Neural crest cell (in vitro differentiated cells): Measurements from ENCODE around the gene SPRED1. TPM values are rescaled to one million over a fixed set of nuclear protein-coding genes. Genes with fewer than 3 reads are reported as not detected.
"Not testable (repeated sequence)": the region's sequence is repeated elsewhere in the genome, so short reads cannot be mapped to it uniquely, and the experiment has no call there.

ENCODE experiments used
- DNase-seq: peaks from one replicate; pipeline ENCODE4 v3.0.0; 2021; ENCODE audit warnings: low read depth, mixed read lengths, low spot score
- H3K27ac Mint-ChIP-seq: one replicate; pipeline ENCODE4 v1.8.0; 2021; ENCODE audit warnings: mild to moderate bottlenecking, mixed read lengths; ENCODE audit not compliant: unreplicated experiment
- H3K27me3 Mint-ChIP-seq: 2 replicates; pipeline ENCODE4 v1.8.0; 2021; ENCODE audit warnings: low read depth, mild to moderate bottlenecking, mixed read lengths
- H3K36me3 Mint-ChIP-seq: 2 replicates; pipeline ENCODE4 v1.8.0; 2021; ENCODE audit warnings: low read depth, mild to moderate bottlenecking, mixed read lengths
- H3K4me1 Mint-ChIP-seq: 2 replicates; pipeline ENCODE4 v1.8.0; 2021; ENCODE audit warnings: mixed read lengths
- H3K4me3 Mint-ChIP-seq: one replicate; pipeline ENCODE4 v1.8.0; 2021; ENCODE audit warnings: mild to moderate bottlenecking, mixed read lengths
- H3K9me3 Mint-ChIP-seq: 2 replicates; pipeline ENCODE4 v1.8.0; 2021; ENCODE audit warnings: mixed read lengths
- total RNA-seq: library from RNA; stranded (reverse); gene quantifications from 2 replicates; pipeline ENCODE4 v1.2.1, GENCODE V29; 2021
- TF ChIP-seq, protein P1 (sequence below): fragments of 200-600 bp; sonication (generic); conservative IDR thresholded peaks from 2 replicates; pipeline ENCODE4 v1.5.0; 2021; ENCODE audit warnings: antibody characterized with exemption, mild to moderate bottlenecking

Gene SPRED1
- total RNA-seq, 1 donor from 2014 or later: 44.2 TPM

DNA sequence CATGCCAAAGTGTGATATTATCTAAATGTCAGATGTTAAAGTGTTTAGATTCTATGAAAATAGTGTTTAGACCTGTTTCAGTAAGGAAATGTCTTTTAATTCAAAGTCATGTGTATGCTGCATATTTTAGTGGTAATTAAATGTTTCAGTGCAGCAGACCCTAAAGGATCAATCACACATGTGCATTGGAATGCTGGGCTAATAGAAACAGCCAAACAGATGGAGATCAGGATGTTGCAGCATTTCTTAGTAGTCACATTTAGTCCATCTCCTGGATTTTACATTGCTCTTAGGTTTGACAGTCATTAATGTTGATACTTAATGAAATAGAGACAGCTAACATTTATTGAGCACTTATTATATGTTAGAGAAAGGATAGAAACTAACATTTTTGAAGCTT, 18.5 kb downstream of the SPRED1 start:
- Mint-ChIP-seq H3K27ac (no peak overlapping the region), H3K4me3 (no peak overlapping the region), H3K9me3 (no peaks in the 10 kb centered on the region), H3K36me3 (peaks cover 8% of the 10 kb centered on the region), H3K27me3 (no peaks in the 10 kb centered on the region), H3K4me1 (peaks cover 49% of the 10 kb centered on the region)
- TF ChIP-seq, protein P1, sequence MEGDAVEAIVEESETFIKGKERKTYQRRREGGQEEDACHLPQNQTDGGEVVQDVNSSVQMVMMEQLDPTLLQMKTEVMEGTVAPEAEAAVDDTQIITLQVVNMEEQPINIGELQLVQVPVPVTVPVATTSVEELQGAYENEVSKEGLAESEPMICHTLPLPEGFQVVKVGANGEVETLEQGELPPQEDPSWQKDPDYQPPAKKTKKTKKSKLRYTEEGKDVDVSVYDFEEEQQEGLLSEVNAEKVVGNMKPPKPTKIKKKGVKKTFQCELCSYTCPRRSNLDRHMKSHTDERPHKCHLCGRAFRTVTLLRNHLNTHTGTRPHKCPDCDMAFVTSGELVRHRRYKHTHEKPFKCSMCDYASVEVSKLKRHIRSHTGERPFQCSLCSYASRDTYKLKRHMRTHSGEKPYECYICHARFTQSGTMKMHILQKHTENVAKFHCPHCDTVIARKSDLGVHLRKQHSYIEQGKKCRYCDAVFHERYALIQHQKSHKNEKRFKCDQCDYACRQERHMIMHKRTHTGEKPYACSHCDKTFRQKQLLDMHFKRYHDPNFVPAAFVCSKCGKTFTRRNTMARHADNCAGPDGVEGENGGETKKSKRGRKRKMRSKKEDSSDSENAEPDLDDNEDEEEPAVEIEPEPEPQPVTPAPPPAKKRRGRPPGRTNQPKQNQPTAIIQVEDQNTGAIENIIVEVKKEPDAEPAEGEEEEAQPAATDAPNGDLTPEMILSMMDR: no peak
- no peak for DNase-seq

DNA sequence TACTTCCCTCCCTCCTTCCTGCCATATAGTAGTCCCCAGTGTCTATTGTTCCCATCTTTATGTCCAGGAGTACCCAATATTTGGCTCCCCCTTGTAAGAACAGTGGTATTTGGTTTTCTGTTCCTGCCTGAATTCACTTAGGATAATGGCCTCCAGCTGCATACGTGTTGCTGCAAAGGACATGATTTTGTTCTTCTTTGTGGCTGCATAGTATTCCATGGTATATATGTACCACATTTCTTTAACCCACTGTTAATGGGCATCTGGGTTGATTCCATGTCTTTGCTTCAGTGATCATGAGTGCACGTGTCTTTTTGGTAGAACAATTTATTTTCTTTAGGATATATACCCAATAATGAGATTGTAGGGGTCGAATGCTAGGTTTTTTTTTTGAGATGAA, 19.3 kb downstream of the SPRED1 start:
- DNase-seq: no peak
- Mint-ChIP-seq H3K4me1 (peaks cover 42% of the 10 kb centered on the region), H3K27me3 (no peaks in the 10 kb centered on the region), H3K27ac (no peak overlapping the region), H3K4me3 (no peak overlapping the region), H3K9me3 (peaks cover 1% of the 10 kb centered on the region), H3K36me3 (peaks cover 8% of the 10 kb centered on the region)
- TF ChIP-seq, protein P1: no peak

DNA sequence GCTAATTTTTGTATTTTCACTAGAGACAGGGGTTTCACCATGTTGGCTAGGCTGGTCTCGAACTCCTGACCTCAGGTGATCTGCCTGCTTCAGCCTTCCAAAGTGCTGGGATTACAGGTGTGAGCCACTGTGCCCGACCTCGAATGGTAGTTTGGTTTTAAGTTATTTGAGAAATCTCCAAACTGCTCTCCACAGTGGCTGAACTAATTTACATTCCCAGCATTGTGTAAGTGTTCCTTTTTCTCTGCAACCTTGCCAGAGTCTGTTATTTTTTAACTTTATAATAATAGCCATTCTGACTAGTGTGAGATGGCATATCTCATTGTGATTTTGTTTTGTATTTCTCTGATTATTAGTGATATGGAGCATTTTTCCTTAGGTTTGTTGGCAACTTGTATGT, 19.8 kb downstream of the SPRED1 start:
- H3K27me3 Mint-ChIP-seq, DNase-seq, H3K27ac Mint-ChIP-seq, H3K9me3 Mint-ChIP-seq, H3K4me3 Mint-ChIP-seq: not testable (repeated sequence)
- Mint-ChIP-seq H3K36me3 (peaks cover 11% of the 10 kb centered on the region), H3K4me1 (peaks cover 42% of the 10 kb centered on the region)

DNA sequence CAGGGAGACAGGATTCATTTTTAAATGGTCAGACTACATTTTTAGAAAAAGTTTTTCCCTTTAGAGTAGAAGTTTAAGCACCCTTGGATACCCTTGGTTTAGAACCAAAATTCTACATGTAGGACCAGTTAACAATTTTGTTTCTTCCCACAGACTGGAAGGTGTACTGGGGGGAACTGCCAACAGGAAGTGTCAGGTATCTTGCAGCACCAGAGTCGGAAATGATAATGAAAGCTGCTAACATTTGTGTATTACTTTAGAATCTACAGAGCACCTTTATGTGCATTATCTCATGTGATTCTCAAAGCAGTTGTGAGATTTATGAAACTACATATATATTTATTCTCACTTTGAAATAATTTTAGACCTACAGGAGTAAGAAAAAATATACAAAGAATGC, 21.5 kb downstream of the SPRED1 start:
- H3K9me3 Mint-ChIP-seq: peaks cover 5% of the 10 kb centered on the region
- TF ChIP-seq, protein P1: no peak
- peaks cover 9% of the 10 kb centered on the region for H3K36me3 Mint-ChIP-seq
- no peak overlapping the region for H3K27ac Mint-ChIP-seq
- no peak for DNase-seq
- no peaks in the 10 kb centered on the region for H3K27me3 Mint-ChIP-seq
- no peak overlapping the region for H3K4me3 Mint-ChIP-seq
- peaks cover 38% of the 10 kb centered on the region for H3K4me1 Mint-ChIP-seq

DNA sequence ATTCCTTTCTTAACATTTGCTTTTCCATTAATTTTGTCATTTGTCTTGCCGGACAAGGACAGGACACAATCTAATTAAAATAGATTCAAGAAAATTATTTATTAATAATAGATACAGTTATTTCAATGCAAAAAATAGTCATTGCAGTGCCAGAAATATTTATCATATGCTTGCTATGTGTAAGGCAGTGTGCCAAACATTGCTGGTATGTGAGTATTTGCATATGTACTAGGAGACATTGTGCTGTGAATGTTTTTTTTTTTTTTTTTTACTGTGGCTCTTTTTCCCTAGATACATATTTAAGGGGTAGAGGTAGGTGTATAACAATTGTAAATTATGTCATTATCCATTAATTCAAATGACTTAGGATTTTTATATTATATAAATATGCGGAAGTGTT, 23.3 kb downstream of the SPRED1 start:
- Mint-ChIP-seq H3K9me3 (peaks cover 8% of the 10 kb centered on the region), H3K4me3 (no peak overlapping the region), H3K36me3 (peaks cover 6% of the 10 kb centered on the region), H3K27me3 (no peaks in the 10 kb centered on the region), H3K4me1 (peaks cover 45% of the 10 kb centered on the region), H3K27ac (no peak overlapping the region)
- TF ChIP-seq, protein P1: no peak
- DNase-seq: no peak

DNA sequence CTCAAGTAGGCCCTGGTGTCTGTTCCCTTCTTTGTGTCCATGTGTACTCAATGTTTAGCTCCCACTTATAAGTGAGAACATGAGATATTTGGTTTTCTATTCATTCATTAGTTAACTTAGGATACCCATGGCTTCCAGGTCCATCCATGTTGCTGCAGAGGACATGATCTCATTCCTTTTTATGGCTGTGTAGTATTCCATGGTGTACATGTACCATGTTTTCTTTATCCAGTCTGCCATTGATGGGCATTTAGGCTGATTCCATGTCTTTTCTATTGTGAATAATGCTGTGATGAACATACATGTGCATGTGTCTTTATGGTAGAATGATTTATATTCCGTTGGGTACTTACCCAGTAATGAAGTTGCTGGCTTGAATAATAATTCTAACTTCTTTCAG, 24.6 kb downstream of the SPRED1 start:
- not testable (repeated sequence) for H3K36me3 Mint-ChIP-seq, DNase-seq, H3K27ac Mint-ChIP-seq, H3K4me3 Mint-ChIP-seq, H3K27me3 Mint-ChIP-seq, H3K9me3 Mint-ChIP-seq
- peaks cover 43% of the 10 kb centered on the region for H3K4me1 Mint-ChIP-seq

DNA sequence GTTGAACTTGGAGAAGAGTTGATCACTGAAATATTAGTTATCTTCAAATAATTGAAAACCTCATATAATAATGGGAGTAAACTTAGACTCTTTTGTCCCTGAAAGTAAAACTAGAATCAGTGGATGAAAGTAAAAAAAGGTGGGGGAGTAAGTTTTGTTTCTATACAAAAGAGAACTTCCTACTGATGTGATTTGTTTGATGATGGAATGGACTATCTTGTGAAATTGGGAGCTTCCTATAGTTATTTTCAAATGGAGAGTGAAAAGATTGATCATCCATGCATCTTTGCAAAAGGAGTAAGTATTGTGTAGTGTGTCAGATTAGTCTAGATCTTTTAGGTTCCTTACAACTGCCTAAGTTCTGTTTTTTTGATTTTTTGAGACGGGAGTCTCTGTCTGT, 28.4 kb downstream of the SPRED1 start:
- no peak for DNase-seq
- no peaks in the 10 kb centered on the region for H3K27me3 Mint-ChIP-seq
- H3K9me3 Mint-ChIP-seq: peaks cover 8% of the 10 kb centered on the region
- peaks cover 3% of the 10 kb centered on the region for H3K36me3 Mint-ChIP-seq
- peaks cover 33% of the 10 kb centered on the region for H3K4me1 Mint-ChIP-seq
- H3K4me3 Mint-ChIP-seq: no peak overlapping the region
- no peak overlapping the region for H3K27ac Mint-ChIP-seq
- TF ChIP-seq, protein P1: no peak
